NCI-H2196 (cell line): ENCODE results near the gene AUTS2.

ENCODE experiments used
- DNase-seq: peaks from one replicate; lab custom pipeline; 2025; ENCODE audit not compliant: unreplicated experiment; lab: John Stamatoyannopoulos, UW

Gene AUTS2

DNA sequence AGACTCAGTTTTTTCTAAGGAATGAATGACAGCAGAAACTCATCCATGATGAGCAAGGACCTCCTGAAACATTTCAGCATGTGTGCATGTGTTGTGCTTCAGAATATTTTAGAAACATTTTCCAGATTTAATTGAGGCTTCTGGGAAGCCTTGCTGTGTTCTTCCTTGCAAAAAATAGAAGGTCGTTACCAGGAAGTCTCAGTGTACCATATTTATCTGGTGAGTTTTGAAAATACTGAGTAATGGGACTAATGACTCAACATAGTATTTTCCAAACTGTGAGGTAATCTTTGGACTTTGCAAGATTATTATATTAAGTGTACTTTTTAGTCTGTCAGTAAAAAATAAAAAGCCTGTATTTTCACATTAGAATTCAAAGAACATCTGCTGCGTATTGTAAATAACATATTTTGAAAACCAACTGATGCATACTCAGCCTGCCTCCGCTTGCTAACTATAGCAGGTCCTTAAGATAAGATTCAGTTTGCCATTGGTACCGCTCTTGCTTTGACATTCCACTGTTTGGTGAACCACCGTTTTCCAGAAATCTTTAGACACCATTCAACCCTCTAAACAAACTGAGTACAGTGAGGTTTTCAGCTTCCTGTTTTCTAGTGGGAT lies 794.1 kb downstream of the AUTS2 start:
- DNase-seq = no peak

DNA sequence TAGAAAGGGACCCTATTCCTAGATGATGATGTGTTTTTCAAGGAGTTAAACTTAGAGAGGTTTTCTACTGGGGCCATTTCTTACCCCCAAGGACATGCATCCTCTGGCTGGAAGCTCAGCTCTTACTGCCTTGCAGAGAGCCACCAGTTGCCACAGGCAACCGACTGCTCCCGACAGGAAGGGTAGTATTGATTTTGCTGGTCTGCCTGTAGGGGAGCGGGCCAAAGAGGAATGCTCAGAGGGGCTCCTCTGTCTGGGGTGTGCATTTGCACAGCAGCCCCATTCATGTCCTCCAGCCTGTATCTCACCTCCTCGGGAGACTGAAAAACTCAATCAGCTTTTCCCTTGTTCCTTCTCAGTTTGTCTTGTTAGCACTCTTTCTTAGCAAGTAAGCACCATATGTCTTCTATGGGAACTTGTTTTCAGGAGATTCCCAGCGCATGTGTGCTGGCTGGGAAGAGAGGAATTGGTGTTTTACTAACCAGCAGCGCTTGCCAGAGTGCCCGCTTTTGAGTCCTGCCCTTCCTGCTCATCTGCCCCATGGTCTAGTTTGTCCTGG lies 794.7 kb downstream of the AUTS2 start:
- no peak for DNase-seq

DNA sequence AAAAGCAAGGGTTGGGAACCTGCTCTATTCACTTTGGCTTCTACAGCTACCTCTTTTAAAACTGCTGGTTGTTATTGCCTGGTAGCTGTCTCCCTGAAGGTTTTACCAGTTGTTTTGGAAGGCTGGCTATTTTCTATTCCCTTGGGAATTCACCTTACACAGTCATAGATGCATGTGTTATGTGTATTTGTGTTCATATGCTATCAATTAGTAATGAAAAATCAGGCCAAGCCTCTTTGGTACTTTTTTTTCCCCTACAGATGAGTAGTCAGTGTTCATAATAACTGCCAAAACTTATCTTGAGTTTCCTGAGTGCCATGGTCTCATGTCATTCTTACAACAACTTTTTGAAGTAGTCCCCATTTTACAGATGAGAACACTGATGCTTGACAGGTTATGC lies 795.7 kb downstream of the AUTS2 start:
- DNase-seq = no peak

DNA sequence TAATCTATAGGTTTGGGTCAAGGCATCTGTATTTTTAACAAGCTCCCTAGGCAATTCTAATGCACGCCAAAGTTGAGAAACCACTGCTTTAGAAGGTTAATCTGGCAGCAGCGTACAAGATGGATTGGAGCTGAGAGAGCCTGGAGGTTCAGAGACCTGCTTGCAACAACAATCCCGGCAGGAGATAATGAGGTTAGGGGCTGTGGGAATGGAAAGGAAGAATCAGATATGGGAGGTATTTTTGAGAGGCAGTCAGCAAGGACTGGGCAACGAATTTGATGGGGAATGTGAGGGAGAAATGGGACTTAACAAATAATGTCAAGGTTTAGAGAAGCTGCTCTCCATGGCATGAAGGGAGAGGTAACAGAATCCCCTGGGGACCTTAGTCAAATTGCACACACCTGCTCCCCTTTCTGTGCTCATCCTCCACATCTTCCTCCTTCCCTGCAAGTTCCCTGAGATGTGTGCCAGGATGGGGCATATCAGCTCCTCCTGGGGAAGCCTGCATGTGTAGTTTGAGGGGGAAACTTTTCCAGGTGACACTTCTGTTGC lies 802.6 kb downstream of the AUTS2 start:
- no peak for DNase-seq

DNA sequence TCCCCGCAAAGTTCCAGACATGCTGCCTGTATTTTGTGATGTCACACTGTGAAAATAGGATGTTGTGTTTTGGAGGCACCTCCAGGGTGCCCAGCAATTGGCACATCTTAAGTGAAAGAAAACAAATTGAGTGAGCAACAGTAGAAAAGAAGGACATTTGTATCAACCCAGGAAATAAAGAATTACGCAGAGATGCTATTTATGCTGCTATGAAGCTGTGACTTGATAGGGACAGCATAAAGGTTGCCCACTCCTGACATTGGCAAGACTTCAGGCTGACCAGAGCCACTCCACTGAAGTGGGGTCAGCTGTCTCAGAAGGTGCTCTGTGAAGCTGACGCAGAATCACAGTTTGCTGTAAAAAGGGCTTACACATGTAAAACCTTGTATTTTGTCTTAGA lies 803.8 kb downstream of the AUTS2 start:
- DNase-seq = no peak

DNA sequence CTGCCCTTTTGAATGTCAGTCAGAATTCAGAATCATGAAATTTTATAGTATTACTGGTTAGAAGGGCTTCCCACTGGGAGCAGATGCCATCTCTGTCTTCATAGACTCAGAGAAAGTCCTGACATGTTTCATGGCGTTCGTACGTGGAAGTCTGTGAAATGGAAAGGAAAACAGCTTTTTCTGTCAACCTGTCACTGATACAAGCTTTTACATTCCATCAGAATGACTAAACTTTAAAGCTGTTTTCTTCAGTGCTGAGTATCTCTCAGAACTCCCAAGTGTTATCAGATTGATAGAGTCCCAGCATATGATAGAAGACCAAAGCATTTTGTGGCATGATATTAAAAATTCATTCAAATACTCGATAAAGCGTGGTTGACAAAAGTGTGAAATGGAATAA lies 807.0 kb downstream of the AUTS2 start:
- no peak for DNase-seq

DNA sequence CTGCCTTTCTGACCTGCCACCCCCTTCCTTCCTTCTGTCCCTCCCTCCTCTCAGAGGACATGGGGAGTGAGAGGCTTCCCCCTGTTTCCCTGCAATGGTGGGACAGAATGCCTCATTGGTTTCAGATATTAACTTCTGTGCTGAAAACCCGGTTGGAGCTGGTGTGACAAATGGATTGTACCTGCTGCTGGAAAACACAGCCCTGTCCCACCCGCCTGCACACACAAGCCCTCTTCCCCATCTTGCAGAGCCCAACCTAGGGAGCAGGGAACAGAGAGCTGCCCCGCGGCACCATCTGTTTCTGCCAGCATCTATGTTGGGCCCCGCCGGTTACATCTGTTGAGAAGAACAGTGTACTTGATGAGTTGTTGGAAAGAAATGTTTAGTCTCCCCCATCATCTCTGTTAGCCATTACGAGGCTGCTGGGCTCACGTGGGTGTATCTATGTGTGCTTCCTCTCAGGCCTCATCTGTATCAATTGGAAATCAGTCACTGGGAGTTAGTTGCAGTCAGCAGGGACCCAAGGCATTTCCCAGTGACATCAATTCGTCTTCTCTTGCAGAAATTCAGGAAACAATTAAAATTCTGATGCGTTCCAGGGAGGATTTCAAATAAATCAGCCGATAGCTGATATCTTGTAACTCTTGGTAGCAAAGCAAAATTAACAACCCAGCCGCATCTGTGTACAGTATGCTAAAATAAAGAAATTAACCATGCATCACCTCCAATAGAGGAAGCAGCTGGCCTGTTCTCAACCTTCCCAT lies 808.1 kb downstream of the AUTS2 start:
- no peak for DNase-seq

DNA sequence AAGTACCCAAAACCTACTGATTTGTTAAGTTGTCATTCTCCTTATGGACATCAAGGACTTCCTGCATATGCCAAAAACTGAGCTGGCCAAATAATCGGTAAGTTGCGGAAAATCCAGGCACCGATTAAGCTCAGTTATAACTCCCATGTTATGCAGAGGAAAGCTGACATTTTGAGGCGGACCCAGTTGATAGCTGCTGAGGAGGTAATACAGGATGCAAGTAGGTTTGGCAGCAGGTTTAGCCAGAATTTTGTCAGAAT lies 808.6 kb downstream of the AUTS2 start:
- DNase-seq = no peak

DNA sequence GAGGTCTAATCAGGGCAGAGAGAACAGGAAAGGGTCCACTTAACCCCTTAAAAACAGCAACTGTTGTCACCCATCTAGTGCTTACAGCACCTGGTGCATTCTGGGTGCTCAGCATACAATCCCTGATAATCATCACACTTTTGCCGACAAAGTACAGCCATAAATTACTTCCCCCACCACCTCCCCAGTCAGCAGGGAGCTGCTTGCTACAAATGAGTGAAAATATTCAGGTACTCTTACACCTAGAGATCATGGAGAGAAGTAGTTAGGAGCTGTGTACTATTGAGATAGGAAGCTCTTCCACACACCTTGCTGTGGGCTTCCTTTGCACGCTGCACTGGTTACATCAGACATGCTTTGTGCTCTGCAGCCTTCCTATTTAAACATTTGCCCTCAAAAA lies 810.2 kb downstream of the AUTS2 start:
- DNase-seq = no peak

DNA sequence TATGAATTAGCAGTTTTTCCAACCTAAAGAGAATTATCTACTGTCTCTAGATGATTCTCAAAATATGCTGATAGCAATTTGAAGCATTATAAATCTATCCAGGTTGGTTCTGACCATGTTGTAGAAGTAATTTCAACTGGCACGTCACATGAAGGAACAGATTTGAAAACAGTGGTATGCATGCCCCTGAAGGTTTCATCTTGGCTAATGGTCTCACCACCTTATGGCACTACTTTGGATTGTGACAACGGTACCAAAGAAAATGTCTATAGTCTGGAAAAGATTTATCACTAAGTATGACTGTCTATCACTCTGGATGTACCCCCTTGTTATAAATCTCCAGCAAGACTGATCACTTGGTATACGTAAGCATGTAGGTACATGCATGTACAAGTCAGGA lies 810.6 kb downstream of the AUTS2 start:
- no peak for DNase-seq

DNA sequence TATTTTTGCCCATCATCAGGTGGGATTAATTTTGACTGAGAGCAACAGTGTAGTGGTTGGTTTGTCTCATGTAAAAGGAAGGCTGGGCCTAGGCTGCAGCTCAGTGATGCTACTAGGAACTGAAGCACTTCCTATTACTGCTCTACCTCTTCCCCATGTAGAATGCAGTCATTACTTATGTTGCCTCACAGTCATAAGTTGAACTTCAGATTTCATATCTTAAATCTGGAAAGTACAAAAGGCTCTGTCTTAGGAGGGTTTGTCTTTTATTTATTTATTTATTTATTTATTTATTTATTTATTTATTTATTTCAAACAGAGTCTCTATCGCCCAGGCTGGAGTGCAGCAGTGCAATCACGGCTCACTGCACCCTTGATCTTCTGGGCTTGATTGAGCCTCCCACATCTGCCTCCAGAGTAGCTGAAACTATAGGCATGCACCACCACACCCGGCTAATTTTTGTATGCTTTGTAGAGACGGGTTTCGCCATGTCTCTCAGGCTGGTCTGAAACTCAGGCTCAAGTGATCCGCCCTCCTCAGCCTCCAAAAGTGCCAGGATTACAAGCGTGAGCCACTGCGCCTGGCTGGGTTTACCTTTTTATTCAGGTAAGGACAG lies 812.0 kb downstream of the AUTS2 start:
- DNase-seq = no peak

DNA sequence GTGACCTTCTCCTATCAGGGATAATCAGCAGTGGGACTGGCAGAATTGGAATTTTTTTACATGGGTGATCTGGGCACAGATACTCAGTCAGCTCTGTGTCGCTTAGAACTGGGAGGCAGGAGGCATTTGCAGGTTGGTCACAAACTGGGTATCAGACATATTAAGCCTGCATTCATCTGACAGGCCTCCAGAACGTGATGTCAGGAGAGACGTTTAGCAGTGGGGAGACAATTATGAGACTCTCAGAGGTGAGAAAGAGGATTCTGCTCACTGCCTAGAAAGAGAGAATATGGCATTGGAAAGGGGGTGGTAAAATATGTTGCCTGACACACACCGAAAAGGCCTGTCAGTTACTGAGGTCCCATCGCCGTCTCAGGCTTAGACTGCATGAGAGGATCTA lies 816.1 kb downstream of the AUTS2 start:
- DNase-seq = no peak

DNA sequence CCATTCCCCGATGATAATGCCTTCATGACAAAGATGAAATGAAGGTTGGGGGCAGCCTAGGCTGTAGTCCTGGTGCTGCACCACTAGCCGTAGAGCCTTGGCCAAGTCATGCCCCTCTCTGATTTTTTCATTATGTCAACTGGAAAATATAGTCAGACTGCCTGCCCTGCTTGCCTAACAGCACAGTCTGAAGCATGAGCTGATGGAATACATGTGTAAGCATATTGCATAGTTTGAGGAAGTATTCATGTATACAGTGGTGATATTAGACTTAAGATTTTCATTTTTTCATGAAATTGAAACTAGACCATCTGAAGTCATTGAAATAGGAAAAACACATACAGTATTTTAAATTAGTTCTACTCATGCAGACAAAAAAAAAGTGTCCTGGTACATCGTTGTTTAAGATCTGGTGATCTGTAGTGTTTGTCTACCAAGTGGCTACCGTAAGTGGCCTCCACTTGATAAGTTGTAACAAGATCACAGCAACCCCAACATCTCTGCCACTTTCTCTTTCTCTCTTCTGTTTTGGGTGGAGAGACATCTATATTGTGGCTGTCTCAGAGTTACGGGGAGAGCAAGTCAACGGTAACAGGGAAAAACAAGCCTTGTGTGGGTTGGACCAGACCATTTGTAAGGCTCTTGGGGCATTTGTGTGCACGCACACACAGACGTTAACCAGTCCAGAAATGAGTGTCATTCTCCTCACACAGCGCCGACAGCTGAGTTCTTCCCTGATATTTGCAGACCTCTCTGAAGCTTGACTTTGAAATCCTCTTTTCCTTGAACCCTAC lies 817.1 kb downstream of the AUTS2 start:
- DNase-seq = no peak

DNA sequence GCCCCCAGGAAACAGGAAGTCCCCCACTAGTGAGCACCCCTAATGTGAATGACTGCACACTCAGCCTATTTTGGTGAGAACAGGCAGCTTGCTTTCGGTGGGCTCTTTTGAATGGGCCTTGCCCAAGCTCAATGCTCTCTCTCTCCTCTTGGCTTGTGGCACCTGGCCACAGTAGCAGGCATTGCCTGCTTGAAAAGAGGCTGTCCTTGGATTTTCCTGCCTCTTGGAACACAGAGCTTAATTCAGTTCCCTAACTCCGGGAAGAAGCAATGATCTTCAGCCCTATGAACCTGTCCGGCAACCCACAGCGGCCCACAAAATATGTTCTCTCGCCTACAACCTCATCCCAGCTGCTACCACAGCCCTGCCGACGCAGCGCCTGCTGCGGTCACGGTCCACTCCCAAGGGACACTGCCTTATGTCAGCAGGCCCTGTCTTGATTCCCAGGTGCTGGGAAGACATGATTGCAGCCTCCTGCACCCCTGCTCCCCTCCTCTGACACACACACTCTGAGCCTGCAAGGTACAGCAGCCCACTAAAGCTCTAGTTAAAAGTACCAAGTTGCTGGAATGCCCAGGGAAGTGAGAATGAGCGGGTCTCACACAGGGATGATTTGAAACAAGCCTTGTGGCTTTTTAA lies 818.2 kb downstream of the AUTS2 start:
- no peak for DNase-seq

DNA sequence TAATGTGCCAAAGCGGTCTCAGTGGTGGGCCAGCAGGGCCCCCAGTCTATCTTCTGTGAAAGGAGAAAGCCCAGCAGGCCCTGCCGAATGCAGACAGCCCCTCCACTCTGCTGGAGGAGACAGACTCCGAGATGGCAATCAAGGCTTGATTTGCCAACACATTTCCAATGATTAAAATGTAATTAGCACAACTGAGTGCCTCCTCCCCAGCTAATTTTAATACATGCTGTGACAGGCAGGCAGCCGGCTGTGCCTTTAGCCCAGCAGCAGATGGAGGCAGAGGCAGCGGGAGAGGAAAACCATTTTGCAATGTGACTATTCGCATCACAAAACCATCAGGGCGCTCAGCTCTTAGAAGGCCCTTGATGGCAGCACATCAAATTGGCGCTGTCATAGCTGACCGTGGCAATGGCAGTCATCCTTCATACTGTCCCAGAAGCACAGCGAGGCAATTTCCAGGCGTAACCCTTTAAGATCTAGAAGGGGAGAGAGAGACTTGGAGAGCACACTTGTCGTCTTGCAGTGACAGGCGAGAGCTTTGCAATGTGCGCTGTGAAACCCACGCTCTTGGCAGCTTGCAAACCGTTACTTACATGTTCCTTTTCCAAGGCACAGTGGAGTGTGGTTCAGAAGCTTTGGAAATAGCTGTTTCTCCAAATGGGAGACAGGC lies 818.8 kb downstream of the AUTS2 start:
- no peak for DNase-seq

DNA sequence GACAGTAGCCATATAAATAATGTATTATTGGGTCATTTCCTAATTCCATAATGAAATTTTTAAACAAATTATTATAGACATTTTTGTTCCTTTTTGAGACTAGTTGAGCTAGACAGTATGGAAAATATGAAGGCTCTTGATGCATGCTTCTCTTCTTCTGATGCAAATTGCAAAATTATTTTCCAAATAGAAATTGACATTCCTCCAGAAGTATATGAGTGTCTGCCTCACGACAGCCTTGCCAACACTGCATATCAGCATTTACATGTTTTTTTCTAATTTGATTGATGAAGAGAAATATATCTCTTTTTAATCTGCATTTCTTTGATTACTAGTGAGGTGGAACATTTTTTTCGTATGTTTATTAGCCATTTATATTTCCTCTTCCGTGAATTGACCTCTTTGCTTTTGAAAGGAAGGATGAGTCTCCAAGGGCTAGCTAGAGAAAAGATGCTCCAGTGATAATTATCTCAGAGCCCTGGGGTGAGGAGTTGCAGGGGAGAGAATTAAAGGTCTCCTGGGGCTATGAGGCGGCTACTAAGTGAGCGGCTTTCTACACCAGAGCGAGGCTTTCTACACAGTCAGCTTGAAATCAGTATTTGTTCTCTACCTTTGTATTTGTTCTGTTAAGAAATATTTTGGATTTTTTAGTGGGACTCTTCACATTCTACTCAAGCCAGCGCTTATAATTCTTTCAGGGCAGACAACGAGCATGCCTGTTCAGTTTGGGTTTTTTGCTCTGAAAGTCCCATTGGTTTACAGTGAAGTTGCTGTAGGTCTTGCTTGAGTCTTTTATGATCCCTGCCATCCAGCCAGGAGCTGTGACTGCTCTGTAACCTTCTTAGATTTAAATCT lies 821.5 kb downstream of the AUTS2 start:
- no peak for DNase-seq

DNA sequence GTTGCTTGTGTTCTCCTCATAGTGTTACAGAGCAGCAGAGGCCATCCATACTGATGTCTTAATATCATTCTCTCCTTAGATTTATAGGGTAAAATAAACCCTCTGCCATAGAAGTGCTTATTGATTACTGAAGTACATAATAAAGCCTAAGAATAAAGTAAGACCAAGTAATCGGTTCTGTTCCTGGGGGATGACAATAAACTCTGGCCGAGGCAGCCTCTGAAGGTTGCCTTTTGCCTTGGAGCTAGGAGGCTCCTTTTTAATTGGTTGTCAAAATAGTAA lies 822.0 kb downstream of the AUTS2 start:
- no peak for DNase-seq

DNA sequence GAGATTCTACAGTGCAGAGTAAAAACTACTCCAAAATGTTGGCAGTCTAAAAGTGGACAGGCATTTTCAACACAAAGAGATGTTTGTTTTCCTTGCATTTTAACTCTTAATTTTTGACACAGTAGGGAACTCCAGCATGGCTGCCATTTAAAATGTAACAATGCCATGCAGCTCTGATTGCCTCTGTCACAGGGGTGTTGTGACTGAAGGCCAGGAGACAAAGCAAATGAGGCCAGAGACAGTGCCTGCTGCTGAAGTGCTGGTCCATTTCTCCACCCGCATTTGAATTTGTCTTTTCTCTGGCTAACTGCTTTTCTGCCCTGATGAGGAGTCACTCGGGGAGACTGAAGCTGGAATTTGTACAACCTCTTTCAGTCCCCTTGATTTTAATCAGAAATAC lies 823.0 kb downstream of the AUTS2 start:
- DNase-seq = no peak

DNA sequence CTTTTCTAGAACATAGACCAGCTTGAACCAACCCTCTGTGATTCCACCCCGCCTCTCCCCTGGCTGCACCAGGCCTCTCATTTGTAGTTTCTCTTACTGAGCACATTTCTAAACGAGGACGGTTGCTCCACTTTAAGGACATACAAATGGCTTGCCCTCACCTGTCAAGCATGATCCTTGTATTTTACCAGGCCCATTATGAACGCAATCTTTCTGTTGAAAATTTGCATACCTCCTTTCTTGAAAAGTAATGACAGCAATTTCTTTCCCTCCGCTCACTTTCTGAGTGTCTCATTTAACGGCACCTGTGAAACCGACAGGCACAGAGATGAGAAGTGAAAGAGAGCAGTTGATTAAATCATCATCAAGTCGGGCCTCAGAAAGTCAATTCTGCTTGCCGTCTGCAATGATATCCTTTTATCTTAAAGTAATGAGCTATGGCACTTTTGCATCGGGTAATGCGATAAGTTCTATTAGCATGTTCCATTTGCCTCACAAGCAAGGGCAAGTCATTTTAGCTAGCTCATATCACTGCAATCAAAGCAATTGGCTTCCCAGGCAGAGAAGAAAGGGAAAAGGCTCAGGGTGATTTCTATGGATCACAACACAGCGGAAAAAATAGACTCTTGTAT lies 828.1 kb downstream of the AUTS2 start:
- no peak for DNase-seq
